Liver (tissue), 3 donors: Measurements from ENCODE around the gene CNOT4.

Experiments used
- EGR1 ChIP-seq, 2 donors: IDR thresholded peaks; 2 replicates each; pipeline ENCODE4 v1.6.1; 2016 to 2018; ENCODE audit warnings: antibody characterized with exemption in 2 of 2, low read depth in 2 of 2
- FOXA1 ChIP-seq: IDR thresholded peaks from 2 replicates; pipeline ENCODE4 v1.6.1; 2016; ENCODE audit warnings: antibody characterized with exemption
- HNF4A ChIP-seq, 2 donors: conservative IDR thresholded peaks; 2 replicates each; pipeline ENCODE4 v1.6.1; 2016; ENCODE audit warnings: antibody characterized with exemption in 2 of 2, mild to moderate bottlenecking in 2 of 2
- HNF4G ChIP-seq: IDR thresholded peaks from 2 replicates; pipeline ENCODE4 v1.6.1; 2016; ENCODE audit warnings: antibody characterized with exemption
- JUND ChIP-seq, 2 donors: IDR thresholded peaks; 2 replicates each; pipeline ENCODE4 v1.6.1; 2016; ENCODE audit warnings: antibody characterized with exemption in 2 of 2
- SP1 ChIP-seq: IDR thresholded peaks from 2 replicates; pipeline ENCODE4 v1.6.1; 2018; ENCODE audit warnings: antibody characterized with exemption, mild to moderate bottlenecking
- YY1 ChIP-seq: IDR thresholded peaks from 2 replicates; pipeline ENCODE4 v1.6.1; 2016; ENCODE audit warnings: antibody characterized with exemption, mild to moderate bottlenecking
- TF ChIP-seq, protein P1 (sequence below): IDR thresholded peaks from 2 replicates; pipeline ENCODE4 v1.6.1; 2016; ENCODE audit warnings: antibody characterized with exemption
- TF ChIP-seq, protein P2 (sequence below): fragments of 150-350 bp; IDR thresholded peaks from 2 replicates; pipeline ENCODE4 v1.5.1; 2017; ENCODE audit warnings: improper control_type of control experiment, low read depth, low read length; ENCODE audit not compliant: missing input control
- TF ChIP-seq, protein P3 (sequence below): IDR thresholded peaks from 2 replicates; pipeline ENCODE4 v1.6.1; 2016; ENCODE audit warnings: antibody characterized with exemption, mild to moderate bottlenecking
- donor health status: healthy.
- donor health status: healthy.

DNA sequence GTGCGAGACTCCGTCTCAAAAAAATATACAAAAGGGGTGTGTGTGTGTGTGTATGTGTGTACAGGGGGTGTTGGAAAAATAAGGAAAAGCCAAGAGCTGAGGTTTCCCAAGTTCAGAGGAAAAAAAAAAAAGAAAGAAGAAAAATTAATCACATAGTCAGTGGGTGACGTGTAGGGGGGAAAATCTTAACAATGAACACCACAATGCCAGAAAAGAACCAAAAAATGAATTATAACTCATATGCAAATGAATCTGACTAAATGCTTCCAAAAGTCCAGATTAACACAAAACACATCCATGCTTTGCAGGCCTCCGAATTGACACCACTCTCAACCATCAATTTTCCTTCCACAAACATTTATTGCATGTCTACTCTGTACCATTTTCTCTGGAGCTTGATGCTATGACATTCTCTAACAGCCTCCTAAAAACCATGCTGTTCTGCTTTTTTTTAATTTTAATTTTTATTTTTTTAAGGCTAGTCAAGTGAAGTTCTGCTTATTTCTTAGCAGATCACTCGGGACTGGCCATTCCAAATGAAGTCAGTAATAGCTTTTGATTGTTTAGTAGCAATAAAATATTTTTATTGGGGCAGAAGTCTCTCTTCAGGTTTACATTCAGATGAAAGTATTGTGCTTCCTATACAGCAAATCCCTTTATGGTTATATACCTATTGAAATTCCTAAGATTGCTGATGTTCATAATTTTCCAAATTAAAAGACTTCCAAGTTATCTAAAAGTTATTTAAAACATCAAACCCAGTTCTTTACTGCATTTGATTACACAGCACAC lies 133.8 kb downstream of the CNOT4 start:
- TF ChIP-seq, protein P1, sequence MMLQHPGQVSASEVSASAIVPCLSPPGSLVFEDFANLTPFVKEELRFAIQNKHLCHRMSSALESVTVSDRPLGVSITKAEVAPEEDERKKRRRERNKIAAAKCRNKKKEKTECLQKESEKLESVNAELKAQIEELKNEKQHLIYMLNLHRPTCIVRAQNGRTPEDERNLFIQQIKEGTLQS, result no peak
- TF ChIP-seq, protein P2, sequence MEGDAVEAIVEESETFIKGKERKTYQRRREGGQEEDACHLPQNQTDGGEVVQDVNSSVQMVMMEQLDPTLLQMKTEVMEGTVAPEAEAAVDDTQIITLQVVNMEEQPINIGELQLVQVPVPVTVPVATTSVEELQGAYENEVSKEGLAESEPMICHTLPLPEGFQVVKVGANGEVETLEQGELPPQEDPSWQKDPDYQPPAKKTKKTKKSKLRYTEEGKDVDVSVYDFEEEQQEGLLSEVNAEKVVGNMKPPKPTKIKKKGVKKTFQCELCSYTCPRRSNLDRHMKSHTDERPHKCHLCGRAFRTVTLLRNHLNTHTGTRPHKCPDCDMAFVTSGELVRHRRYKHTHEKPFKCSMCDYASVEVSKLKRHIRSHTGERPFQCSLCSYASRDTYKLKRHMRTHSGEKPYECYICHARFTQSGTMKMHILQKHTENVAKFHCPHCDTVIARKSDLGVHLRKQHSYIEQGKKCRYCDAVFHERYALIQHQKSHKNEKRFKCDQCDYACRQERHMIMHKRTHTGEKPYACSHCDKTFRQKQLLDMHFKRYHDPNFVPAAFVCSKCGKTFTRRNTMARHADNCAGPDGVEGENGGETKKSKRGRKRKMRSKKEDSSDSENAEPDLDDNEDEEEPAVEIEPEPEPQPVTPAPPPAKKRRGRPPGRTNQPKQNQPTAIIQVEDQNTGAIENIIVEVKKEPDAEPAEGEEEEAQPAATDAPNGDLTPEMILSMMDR, result no peak
- TF ChIP-seq HNF4A (conservative IDR thresholded peaks at IDR 0.05) (no peak), HNF4G (no peak), SP1 (no peak), YY1 (no peak), EGR1 (IDR thresholded peaks at IDR 0.05; ENCODE audit: low read depth in 2 of 2) (no peak), JUND (IDR thresholded peaks at IDR 0.05) (no peak), FOXA1 (no peak)
- TF ChIP-seq, protein P3, sequence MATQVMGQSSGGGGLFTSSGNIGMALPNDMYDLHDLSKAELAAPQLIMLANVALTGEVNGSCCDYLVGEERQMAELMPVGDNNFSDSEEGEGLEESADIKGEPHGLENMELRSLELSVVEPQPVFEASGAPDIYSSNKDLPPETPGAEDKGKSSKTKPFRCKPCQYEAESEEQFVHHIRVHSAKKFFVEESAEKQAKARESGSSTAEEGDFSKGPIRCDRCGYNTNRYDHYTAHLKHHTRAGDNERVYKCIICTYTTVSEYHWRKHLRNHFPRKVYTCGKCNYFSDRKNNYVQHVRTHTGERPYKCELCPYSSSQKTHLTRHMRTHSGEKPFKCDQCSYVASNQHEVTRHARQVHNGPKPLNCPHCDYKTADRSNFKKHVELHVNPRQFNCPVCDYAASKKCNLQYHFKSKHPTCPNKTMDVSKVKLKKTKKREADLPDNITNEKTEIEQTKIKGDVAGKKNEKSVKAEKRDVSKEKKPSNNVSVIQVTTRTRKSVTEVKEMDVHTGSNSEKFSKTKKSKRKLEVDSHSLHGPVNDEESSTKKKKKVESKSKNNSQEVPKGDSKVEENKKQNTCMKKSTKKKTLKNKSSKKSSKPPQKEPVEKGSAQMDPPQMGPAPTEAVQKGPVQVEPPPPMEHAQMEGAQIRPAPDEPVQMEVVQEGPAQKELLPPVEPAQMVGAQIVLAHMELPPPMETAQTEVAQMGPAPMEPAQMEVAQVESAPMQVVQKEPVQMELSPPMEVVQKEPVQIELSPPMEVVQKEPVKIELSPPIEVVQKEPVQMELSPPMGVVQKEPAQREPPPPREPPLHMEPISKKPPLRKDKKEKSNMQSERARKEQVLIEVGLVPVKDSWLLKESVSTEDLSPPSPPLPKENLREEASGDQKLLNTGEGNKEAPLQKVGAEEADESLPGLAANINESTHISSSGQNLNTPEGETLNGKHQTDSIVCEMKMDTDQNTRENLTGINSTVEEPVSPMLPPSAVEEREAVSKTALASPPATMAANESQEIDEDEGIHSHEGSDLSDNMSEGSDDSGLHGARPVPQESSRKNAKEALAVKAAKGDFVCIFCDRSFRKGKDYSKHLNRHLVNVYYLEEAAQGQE, result no peak
